K562 (cell line): ENCODE results near the gene CEP170. TPM values are rescaled to one million over a fixed set of nuclear protein-coding genes. Genes with fewer than 3 reads are reported as not detected.

ENCODE experiments used
- FOXJ3 ChIP-seq: sonication (generic); formaldehyde crosslinking; IDR thresholded peaks from 2 replicates; pipeline ENCODE4 v1.4.0; 2020; ENCODE audit warnings: mild to moderate bottlenecking, missing genetic modification reagents
- FOXM1 ChIP-seq, 2 experiments: fragments of 450-650 bp in 1 of 2; sonication (generic) in 1 of 2; formaldehyde crosslinking in 1 of 2; IDR thresholded peaks; 2 replicates each; pipeline versions ENCODE4 v1.6.1 to v1.9.0; 2017 to 2022; ENCODE audit warnings: low read depth in 2 of 2, mild to moderate bottlenecking in 2 of 2, missing genetic modification reagents in 1 of 2, moderate library complexity in 1 of 2
- HDAC1 ChIP-seq, 2 experiments: fragments of 450-650 bp; IDR thresholded peaks; 2 replicates each; pipeline ENCODE4 v1.6.1; 2016 to 2017; ENCODE audit warnings: inconsistent platforms in 1 of 2, mild to moderate bottlenecking in 1 of 2, moderate library complexity in 1 of 2
- HDAC8 ChIP-seq: fragments of 450-650 bp; IDR thresholded peaks from 2 replicates; pipeline ENCODE4 v1.6.1; 2016; ENCODE audit warnings: mild to moderate bottlenecking, missing genetic modification characterization, moderate library complexity, missing compliant biosample characterization
- NONO ChIP-seq, 2 experiments: fragments of 200-400 bp in 1 of 2; fragments of 450-650 bp in 1 of 2; formaldehyde crosslinking in 1 of 2; IDR thresholded peaks; 2 replicates each; pipeline ENCODE4 v1.6.1; 2017; ENCODE audit warnings: low read depth in 2 of 2, mild to moderate bottlenecking in 2 of 2, moderate library complexity in 2 of 2, low read length in 1 of 2
- POLR3G ChIP-seq: IDR thresholded peaks from 2 replicates; pipeline ENCODE4 v1.6.1; 2011; ENCODE audit not compliant: insufficient read length, insufficient replicate concordance; ENCODE audit errors: extremely low read depth
- RNF2 ChIP-seq: sonication (generic); IDR thresholded peaks from 2 replicates; pipeline ENCODE4 v1.6.1; 2016
- SRSF1 ChIP-seq: fragments of 200-400 bp; formaldehyde crosslinking; IDR thresholded peaks from 2 replicates; pipeline ENCODE4 v1.6.1; 2017; ENCODE audit warnings: mild to moderate bottlenecking, low read depth, low read length, moderate library complexity
- TEAD1 ChIP-seq, 2 experiments: fragments of 450-650 bp in 1 of 2; sonication (generic) in 1 of 2; formaldehyde crosslinking; IDR thresholded peaks; 2 replicates each; pipeline versions ENCODE4 v1.4.0 to v1.8.0; 2020 to 2022; ENCODE audit warnings: mild to moderate bottlenecking in 2 of 2, missing genetic modification reagents in 1 of 2
- ZNF174 ChIP-seq: fragments of 250-450 bp; sonication (Bioruptor Pico); IDR thresholded peaks from 2 replicates; pipeline ENCODE4 v1.4.0; 2020; ENCODE audit warnings: mild to moderate bottlenecking
- ZNF3 ChIP-seq: fragments of 250-450 bp; sonication (Bioruptor Pico); IDR thresholded peaks from 2 replicates; pipeline ENCODE4 v1.5.0; 2021; ENCODE audit warnings: mild to moderate bottlenecking, moderate library complexity
- polyA plus RNA-seq, 8 experiments: library from polyadenylated mRNA; depleted of rRNA in 4 of 8; stranded (reverse) in 5 of 8; unstranded in 3 of 8; fragments of >200 nt; fragmentation: Nextera tagmentation in 2 of 8; fragmentation: Illumina TruSeq in 1 of 8; extraction: Ambion mirVana in 2 of 8; extraction: Trizol in 1 of 8; gene quantifications; 2 replicates each; pipeline versions ENCODE4 v1.2.1 to v1.2.3, GENCODE V29; 2011 to 2014; ENCODE audit warnings: inconsistent platforms in 1 of 8, missing spikeins in 1 of 8
- total RNA-seq, 7 experiments: library from RNA; depleted of rRNA in 6 of 7; stranded (reverse); fragments of >200 nt in 6 of 7; fragmentation: Illumina TruSeq in 2 of 7; extraction: Trizol in 2 of 7; gene quantifications; 2 replicates each; pipeline versions ENCODE4 v1.2.1 to v1.2.3, GENCODE V29; 2011 to 2021; ENCODE audit warnings: low replicate concordance in 1 of 7
- TF ChIP-seq, protein P1 (sequence below): fragments of 450-650 bp; conservative IDR thresholded peaks from 2 replicates; pipeline ENCODE4 v1.6.1; 2016; ENCODE audit warnings: missing genetic modification characterization, low read depth, mild to moderate bottlenecking, missing compliant biosample characterization, moderate library complexity
- TF ChIP-seq, protein P2 (sequence below): fragments of 450-650 bp; IDR thresholded peaks from 2 replicates; pipeline ENCODE4 v1.6.1; 2016; ENCODE audit warnings: low read depth, mild to moderate bottlenecking, moderate library complexity

Gene CEP170
- total and polyA plus RNA-seq, 9 of the 15 experiments (the other 6 are each of a cell fraction or from before 2014, with no cell fraction given), result 22.6 to 110 (median 68.5) TPM

DNA sequence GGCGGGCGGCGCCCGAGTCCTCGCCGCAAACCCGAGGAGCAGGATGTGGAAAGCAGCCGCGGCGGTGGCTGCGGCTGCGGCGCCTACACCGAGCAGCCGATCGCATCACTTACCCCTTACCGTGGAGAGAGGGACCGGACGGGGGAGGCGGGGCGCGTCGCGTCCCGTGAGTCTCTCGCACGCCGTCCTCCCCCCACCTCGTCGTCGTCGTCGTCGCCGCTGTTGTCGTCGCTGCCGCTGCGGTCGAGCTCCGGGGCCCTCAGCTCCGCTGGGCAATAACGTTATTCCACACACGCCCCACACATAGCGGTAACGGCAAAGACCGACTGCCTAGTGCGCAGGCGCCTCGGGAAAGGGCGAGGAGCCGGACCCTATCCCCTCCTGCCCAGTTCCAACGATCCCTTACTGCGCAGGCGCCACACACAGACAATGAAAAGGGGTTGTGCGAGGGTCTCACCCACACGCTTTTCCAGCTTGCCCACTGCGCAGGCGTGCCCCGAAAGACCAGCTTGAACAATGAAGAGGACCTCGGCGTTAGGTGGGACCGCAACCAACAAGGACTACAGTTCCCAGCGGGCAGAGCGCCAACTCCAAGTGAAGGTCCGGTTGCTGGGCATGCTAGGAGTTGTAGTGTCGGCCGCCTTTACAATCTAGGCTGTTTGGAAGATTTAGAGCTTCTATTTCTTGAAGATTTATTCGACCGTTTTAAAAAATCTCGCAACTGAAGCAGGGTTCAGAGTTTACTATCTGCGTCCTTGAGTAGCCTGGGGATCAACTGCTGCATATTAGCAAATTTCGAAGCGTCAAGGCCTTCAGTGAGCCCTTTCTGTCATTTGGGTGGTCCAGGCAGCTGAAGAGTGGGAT, at the start of gene CEP170 (continued):
- TF ChIP-seq ZNF3 (CRISPR knock-in tag) (no peak), TEAD1 (CRISPR knock-in tag; IDR thresholded peaks at IDR 0.05) (peak; percentile 47 to 82; a peak in 3 of 4 replicates), POLR3G (no peak), SRSF1 (no peak), FOXM1 (IDR thresholded peaks at IDR 0.05; ENCODE audit: low read depth) (no peak), FOXM1 (CRISPR knock-in tag; IDR thresholded peaks at IDR 0.05; ENCODE audit: low read depth) (0 out of 2 replicates have a peak, but pooled peaks have one; percentile 34), RNF2 (peak; percentile 5; the same call in 1 of the 2 replicates), HDAC1 (IDR thresholded peaks at IDR 0.05) (peak in 1 of 2 experiments; percentile 79; a peak in 2 of 4 replicates), FOXJ3 (CRISPR knock-in tag) (no peak), HDAC8 (tag) (no peak), ZNF174 (CRISPR knock-in tag) (no peak), NONO (IDR thresholded peaks at IDR 0.05; ENCODE audit: low read depth in 2 of 2, low read length in 1 of 2) (peak; percentile 38 to 61; a peak in 2 of 4 replicates)
- TF ChIP-seq, protein P1, sequence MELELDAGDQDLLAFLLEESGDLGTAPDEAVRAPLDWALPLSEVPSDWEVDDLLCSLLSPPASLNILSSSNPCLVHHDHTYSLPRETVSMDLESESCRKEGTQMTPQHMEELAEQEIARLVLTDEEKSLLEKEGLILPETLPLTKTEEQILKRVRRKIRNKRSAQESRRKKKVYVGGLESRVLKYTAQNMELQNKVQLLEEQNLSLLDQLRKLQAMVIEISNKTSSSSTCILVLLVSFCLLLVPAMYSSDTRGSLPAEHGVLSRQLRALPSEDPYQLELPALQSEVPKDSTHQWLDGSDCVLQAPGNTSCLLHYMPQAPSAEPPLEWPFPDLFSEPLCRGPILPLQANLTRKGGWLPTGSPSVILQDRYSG (tag), result no peak
- TF ChIP-seq, protein P2, sequence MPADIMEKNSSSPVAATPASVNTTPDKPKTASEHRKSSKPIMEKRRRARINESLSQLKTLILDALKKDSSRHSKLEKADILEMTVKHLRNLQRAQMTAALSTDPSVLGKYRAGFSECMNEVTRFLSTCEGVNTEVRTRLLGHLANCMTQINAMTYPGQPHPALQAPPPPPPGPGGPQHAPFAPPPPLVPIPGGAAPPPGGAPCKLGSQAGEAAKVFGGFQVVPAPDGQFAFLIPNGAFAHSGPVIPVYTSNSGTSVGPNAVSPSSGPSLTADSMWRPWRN, result no peak
